Transverse colon (tissue), 4 donors: ENCODE measurements around the gene SLC43A1. TPM values are rescaled to one million over a fixed set of nuclear protein-coding genes. Genes with fewer than 3 reads are reported as not detected.

ENCODE experiments used
- DNase-seq: peaks from one replicate; pipeline ENCODE4 v3.0.0-alpha.2; 2019
- H3K27ac ChIP-seq, 4 donors: fragments of 200-600 bp; sonication (generic); 2 replicates each; pipeline ENCODE4 v1.5.1; 2016 to 2018; ENCODE audit warnings: inconsistent platforms in 4 of 4
- H3K27me3 ChIP-seq: fragments of 200-600 bp; sonication (generic); 2 replicates; pipeline ENCODE4 v1.5.1; 2017; ENCODE audit warnings: inconsistent platforms
- H3K36me3 ChIP-seq, 4 donors: fragments of 200-600 bp; sonication (generic); 2 replicates each; pipeline ENCODE4 v1.5.1; 2017 to 2019; ENCODE audit warnings: inconsistent platforms in 4 of 4
- H3K4me1 ChIP-seq, 4 donors: fragments of 200-600 bp; sonication (generic); 2 replicates each; pipeline ENCODE4 v1.5.1; 2017 to 2020; ENCODE audit warnings: inconsistent platforms in 4 of 4
- H3K4me3 ChIP-seq, 4 donors: fragments of 200-600 bp; sonication (generic); 1 replicate in 1 of 4; 2 replicates in 3 of 4; pipeline versions ENCODE4 v1.5.1 to v1.6.1; 2017 to 2019; ENCODE audit warnings: inconsistent platforms in 4 of 4
- H3K9me3 ChIP-seq, 2 donors: fragments of 200-600 bp; sonication (generic); 2 replicates each; pipeline ENCODE4 v1.5.1; 2017 to 2019; ENCODE audit warnings: inconsistent platforms in 2 of 2
- CTCF ChIP-seq, 5 experiments: fragments of 200-600 bp in 3 of 5; fragments of 450-650 bp in 2 of 5; sonication (generic) in 3 of 5; IDR thresholded peaks; 1 replicate in 2 of 5; 2 replicates in 3 of 5; pipeline ENCODE4 v1.5.1; 2016 to 2017; ENCODE audit warnings: antibody characterized with exemption in 5 of 5, inconsistent platforms in 3 of 5, mild to moderate bottlenecking in 2 of 5, moderate library complexity in 1 of 5
- EP300 ChIP-seq: sonication (generic); formaldehyde crosslinking; IDR thresholded peaks from one replicate; pipeline ENCODE4 v1.6.1; 2017; ENCODE audit warnings: antibody characterized with exemption, low read depth
- POLR2A ChIP-seq: fragments of 450-650 bp; IDR thresholded peaks from one replicate; pipeline ENCODE4 v1.6.1; 2016; ENCODE audit warnings: antibody characterized with exemption, mild to moderate bottlenecking, moderate library complexity
- POLR2AphosphoS5 ChIP-seq, 3 donors: sonication (generic); formaldehyde crosslinking; IDR thresholded peaks; one replicate each; pipeline ENCODE4 v1.6.1; 2016; ENCODE audit warnings: antibody characterized with exemption in 3 of 3
- WGBS, 2 donors: methylation state at CpG; one replicate each; pipeline ENCODE4 v1.1.5; 2018; ENCODE audit warnings: low coverage in 1 of 2; 5-methylcytosine and 5-hydroxymethylcytosine counted together
- in situ Hi-C, 4 donors: fragments of 200-750 bp; cut with MboI; loops; one replicate each; pipeline versions ENCODE4 v1.15.0 to v1.15.1; 2017; ENCODE audit warnings: low sequenced_read_pairs in 3 of 4, low pct_ligation_motif_present in 1 of 4, low pct_unique_long_range_greater_than_20kb in 1 of 4
- intact Hi-C: fragments of 100-400 bp; cut with DNase I; formaldehyde crosslinking; loops from one replicate; pipeline ENCODE4 v1.15.1; 2023; ENCODE audit warnings: low total_unique reads
- small RNA-seq, 4 donors: library from RNA; depleted of rRNA; stranded (forward); fragments of <200 nt; gene quantifications; one replicate each; pipeline ENCODE3, GENCODE V24; 2016
- total RNA-seq, 4 donors: library from RNA; depleted of rRNA; stranded (reverse); fragments of >200 nt; gene quantifications; one replicate each; pipeline ENCODE4 v1.1.0, GENCODE V29; 2016

The SLC43A1 gene
- total RNA-seq, 4 donors from 2014 or later: 7.5 to 30.4 (median 15.2) TPM

GRCh38 chr11:57438345-57439285 lies 76.9 kb downstream of the SLC43A1 start:
- in situ Hi-C loops (no loop called here), intact Hi-C loops (loop anchor here (2.0 kb wide), 1 partner anchor 24 kb away; no protein-coding TSS in a partner anchor)
- H3K27me3 ChIP-seq: no peaks in the 10 kb centered on the region
- H3K36me3 ChIP-seq: no peaks in the 10 kb centered on the region
- no peak overlapping the region for H3K4me3 ChIP-seq
- WGBS, 2 donors: 67 to 68% methylated on average over 4 to 12 of the region's 12 CpGs
- H3K9me3 ChIP-seq: no peaks in the 10 kb centered on the region
- peaks cover 0 to 8% (median 2%) of the 10 kb centered on the region in 4 donors for H3K4me1 ChIP-seq
- no peak for DNase-seq
- no peak for TF ChIP-seq EP300
- TF ChIP-seq POLR2AphosphoS5 (IDR thresholded peaks at IDR 0.05): no peak
- TF ChIP-seq CTCF (IDR thresholded peaks at IDR 0.05): no peak
- no peak overlapping the region for H3K27ac ChIP-seq

GRCh38 chr11:57436031-57436430 lies 79.5 kb downstream of the SLC43A1 start:
- no peak for DNase-seq
- TF ChIP-seq POLR2AphosphoS5 (IDR thresholded peaks at IDR 0.05) (no peak), POLR2A (no peak), EP300 (no peak), CTCF (IDR thresholded peaks at IDR 0.05) (no peak)
- Histone ChIP-seq H3K9me3 (no peaks in the 10 kb centered on the region), H3K4me3 (no peak overlapping the region), H3K4me1 (peaks cover 0 to 8% (median 2%) of the 10 kb centered on the region in 4 donors), H3K27ac (no peak overlapping the region), H3K27me3 (no peaks in the 10 kb centered on the region), H3K36me3 (no peaks in the 10 kb centered on the region)
- WGBS, 2 donors: 92 to 93% methylated on average over 3 to 7 of the region's 7 CpGs
- intact Hi-C loops (no loop called here), in situ Hi-C loops (no loop called here)

- H3K36me3 ChIP-seq: no peaks in the 10 kb centered on the region
- peaks cover 0 to 12% (median 2%) of the 10 kb centered on the region in 4 donors for H3K4me1 ChIP-seq
- no peak for TF ChIP-seq CTCF (IDR thresholded peaks at IDR 0.05)
- peak; percentile 32 to 71 (median 49) for TF ChIP-seq POLR2AphosphoS5 (IDR thresholded peaks at IDR 0.05)
- TF ChIP-seq POLR2A: no peak
- TF ChIP-seq EP300: peak; percentile 12
- peak overlapping the region in 1 of 4 donors; percentile 17 for H3K27ac ChIP-seq
- no peak for DNase-seq
- no peaks in the 10 kb centered on the region for H3K9me3 ChIP-seq
- H3K27me3 ChIP-seq: no peaks in the 10 kb centered on the region
- WGBS, 2 donors: 70 to 78% methylated on average over 11 to 15 of the region's 15 CpGs
- no peak overlapping the region for H3K4me3 ChIP-seq
- intact Hi-C loops (no loop called here), in situ Hi-C loops (no loop called here)
These were observed 80.6 kb downstream of the SLC43A1 start for GRCh38 chr11:57434640-57435546.

Small RNA genes lying within 50 kb of the gene (small RNA-seq; reads per million reads assigned to genes)
- gene RN7SL605P: 0 reads per million in 4 donors
- gene RNA5SP341: 0 reads per million in 4 donors

Other genes starting within 250 kb of the SLC43A1 start
- gene TNKS1BP1, start 190.8 kb downstream of the SLC43A1 start, total RNA-seq: 100 to 1,000 TPM in 3 of 4 donors, 10 to 100 TPM in 1; 74.3 to 122 (median 119) TPM
- gene SSRP1, start 179.8 kb downstream of the SLC43A1 start, total RNA-seq: 10 to 100 TPM; 32.0 to 59.4 (median 45.5) TPM
- gene P2RX3, start 177.3 kb downstream of the SLC43A1 start, total RNA-seq: not detected
- gene PRG3, start 134.6 kb downstream of the SLC43A1 start, total RNA-seq: not detected
- gene PRG2, start 125.1 kb downstream of the SLC43A1 start, total RNA-seq: not detected
- gene SLC43A3, start 88.6 kb downstream of the SLC43A1 start, total RNA-seq: 10 to 100 TPM in 3 of 4 donors, 1 to 10 TPM in 1; 6.0 to 35.9 (median 19.4) TPM
- gene RTN4RL2, start 55.2 kb downstream of the SLC43A1 start, total RNA-seq: under 1 TPM in 1 of 4 donors, not detected in 3; 0.48 TPM
- gene TIMM10, start 15.1 kb upstream of the SLC43A1 start, total RNA-seq: 10 to 100 TPM in 2 of 4 donors, 1 to 10 TPM in 1, not detected in 1; 1.6 to 36.8 (median 34.0) TPM
- gene SMTNL1, start 21.9 kb upstream of the SLC43A1 start, total RNA-seq: not detected
- 10 to 100 TPM; 15.3 to 24.3 (median 20.6) TPM for gene UBE2L6, start 52.0 kb upstream of the SLC43A1 start, total RNA-seq
- gene SERPING1, start 82.0 kb upstream of the SLC43A1 start, total RNA-seq: 100 to 1,000 TPM in 2 of 4 donors, 10 to 100 TPM in 2; 65.7 to 143 (median 102) TPM
- gene YPEL4, start 134.2 kb upstream of the SLC43A1 start, total RNA-seq: under 1 TPM in 2 of 4 donors, not detected in 2; 0.68 to 0.95 TPM
- gene CLP1, start 142.1 kb upstream of the SLC43A1 start, total RNA-seq: 10 to 100 TPM in 2 of 4 donors, 1 to 10 TPM in 1, not detected in 1; 10.0 to 24.7 (median 11.6) TPM
- gene ZDHHC5, start 152.4 kb upstream of the SLC43A1 start, total RNA-seq: 10 to 100 TPM; 38.4 to 63.2 (median 57.6) TPM
- gene MED19, start 196.5 kb upstream of the SLC43A1 start, total RNA-seq: 10 to 100 TPM in 2 of 4 donors, 1 to 10 TPM in 2; 6.2 to 22.1 (median 12.0) TPM
- gene TMX2, start 196.9 kb upstream of the SLC43A1 start, total RNA-seq: 10 to 100 TPM; 12.3 to 86.7 (median 49.0) TPM
- 100 to 1,000 TPM in 2 of 4 donors, 10 to 100 TPM in 2; 78.2 to 117 (median 102) TPM for gene SELENOH, start 225.8 kb upstream of the SLC43A1 start, total RNA-seq
- not detected for gene BTBD18, start 236.1 kb upstream of the SLC43A1 start, total RNA-seq
- gene CTNND1, start 246.1 kb upstream of the SLC43A1 start, total RNA-seq: 100 to 1,000 TPM; 165 to 415 (median 374) TPM